IMR-90 (cell line): ENCODE data around the gene ADGRF5. TPM values are rescaled to one million over a fixed set of nuclear protein-coding genes. Genes with fewer than 3 reads are reported as not detected.

Experiments
- ATAC-seq: fragments of 200-7000 bp; cut with Tn5 transposase; 2 replicates; pipeline ENCODE4 v1.9.1; 2020; ENCODE audit warnings: low read depth, mild to moderate bottlenecking, moderate library complexity
- BruUV-seq: library from RNA; stranded (reverse); fragments of 400-500 nt; replicated peaks from 2 replicates; lab custom pipeline; 2021; lab: Mats Ljungman, UMichigan
- CTCF ChIA-PET: fragments of 300-600 bp; formaldehyde crosslinking; extraction: SDS; loops from one replicate; lab custom pipeline; 2021; ENCODE audit warnings: antibody characterized with exemption; lab: Yijun Ruan, JAX
- POLR2A ChIA-PET: fragments of 300-600 bp; sonication (Branson Sonifier 250); formaldehyde crosslinking; loops from one replicate; lab custom pipeline; 2022; ENCODE audit warnings: antibody characterized with exemption; ENCODE audit not compliant: unreplicated experiment; lab: Charles Lee
- DNase-seq: peaks from one replicate; pipeline ENCODE4 v3.0.0; 2013
- H2AFZ ChIP-seq: replicated peaks from 2 replicates; pipeline ENCODE3; 2013; ENCODE audit warnings: low read length, mild to moderate bottlenecking; ENCODE audit not compliant: poor library complexity
- H2AK5ac ChIP-seq: 2 replicates; pipeline ENCODE4 v1.6.1; 2013; ENCODE audit warnings: low read depth, low read length, inconsistent platforms
- H2AK9ac ChIP-seq: replicated peaks from 2 replicates; pipeline ENCODE3; 2013; ENCODE audit warnings: mild to moderate bottlenecking, low read depth, low read length, moderate library complexity; ENCODE audit not compliant: poor library complexity
- H2BK120ac ChIP-seq: 2 replicates; pipeline ENCODE4 v1.6.1; 2013; ENCODE audit warnings: low read depth, low read length, inconsistent platforms
- H2BK15ac ChIP-seq: 3 replicates; pipeline ENCODE4 v1.6.1; 2013; ENCODE audit warnings: low read depth, low read length, inconsistent platforms
- H2BK20ac ChIP-seq: 2 replicates; pipeline ENCODE4 v1.6.1; 2013; ENCODE audit warnings: low read depth, mild to moderate bottlenecking, inconsistent platforms, low read length, moderate library complexity
- H2BK5ac ChIP-seq: 2 replicates; pipeline ENCODE4 v1.6.1; 2013; ENCODE audit warnings: mild to moderate bottlenecking, low read depth, low read length, inconsistent platforms; ENCODE audit not compliant: poor library complexity, severe bottlenecking
- H3K14ac ChIP-seq: replicated peaks from 2 replicates; pipeline ENCODE4 v1.6.1; 2013; ENCODE audit warnings: low read depth, low read length, inconsistent platforms
- H3K18ac ChIP-seq: 2 replicates; pipeline ENCODE4 v1.6.1; 2013; ENCODE audit warnings: low read depth, low read length, control low read depth
- H3K23ac ChIP-seq: 2 replicates; pipeline ENCODE4 v1.6.1; 2013; ENCODE audit warnings: low read depth, low read length, inconsistent platforms
- H3K27ac ChIP-seq: 2 replicates; pipeline ENCODE4 v1.5.1; 2013; ENCODE audit warnings: mild to moderate bottlenecking, control low read depth, low read length; ENCODE audit not compliant: insufficient read depth
- H3K27me3 ChIP-seq: 2 replicates; pipeline ENCODE4 v1.6.1; 2013; ENCODE audit warnings: low read length; ENCODE audit not compliant: control insufficient read depth, insufficient read depth
- H3K36me3 ChIP-seq: 2 replicates; pipeline ENCODE4 v1.6.1; 2013; ENCODE audit warnings: low read length, mixed read lengths; ENCODE audit not compliant: control insufficient read depth, insufficient read depth
- H3K4ac ChIP-seq: 2 replicates; pipeline ENCODE4 v1.6.1; 2013; ENCODE audit warnings: low read depth, low read length, inconsistent platforms
- H3K4me1 ChIP-seq: 2 replicates; pipeline ENCODE4 v1.6.1; 2013; ENCODE audit warnings: low read length, mixed read lengths; ENCODE audit not compliant: control insufficient read depth, insufficient read depth
- H3K4me2 ChIP-seq: 2 replicates; pipeline ENCODE4 v1.6.1; 2013; ENCODE audit warnings: low read depth, mild to moderate bottlenecking, control low read depth, low read length, moderate library complexity
- H3K4me3 ChIP-seq: 2 replicates; pipeline ENCODE4 v1.5.1; 2013; ENCODE audit warnings: low read depth, mild to moderate bottlenecking, control low read depth, low read length, moderate library complexity; ENCODE audit not compliant: insufficient read depth
- H3K56ac ChIP-seq: 2 replicates; pipeline ENCODE4 v1.6.1; 2013; ENCODE audit warnings: low read length, inconsistent platforms; ENCODE audit not compliant: insufficient read depth; ENCODE audit errors: extremely low read depth
- H3K79me1 ChIP-seq, 2 experiments: 2 replicates each; pipeline ENCODE4 v1.6.1; 2013; ENCODE audit warnings: low read length in 2 of 2, inconsistent platforms in 1 of 2, low read depth in 1 of 2
- H3K9ac ChIP-seq: 2 replicates; pipeline ENCODE4 v1.6.1; 2013; ENCODE audit warnings: low read depth, low read length, control low read depth
- H3K9me1 ChIP-seq: 2 replicates; pipeline ENCODE4 v1.6.1; 2013; ENCODE audit warnings: low read length, inconsistent platforms; ENCODE audit not compliant: insufficient read depth
- H3K9me3 ChIP-seq: 2 replicates; pipeline ENCODE4 v1.6.1; 2013; ENCODE audit warnings: low read length; ENCODE audit not compliant: control insufficient read depth, insufficient read depth
- H4K20me1 ChIP-seq: 2 replicates; pipeline ENCODE4 v1.6.1; 2013; ENCODE audit warnings: low read length, inconsistent platforms; ENCODE audit not compliant: insufficient read depth
- H4K5ac ChIP-seq: 2 replicates; pipeline ENCODE4 v1.6.1; 2013; ENCODE audit warnings: mild to moderate bottlenecking, low read depth, low read length, control low read depth
- H4K8ac ChIP-seq, 2 experiments: 2 replicates each; pipeline ENCODE4 v1.6.1; 2013; ENCODE audit warnings: low read depth in 2 of 2, low read length in 2 of 2, control low read depth in 1 of 2, inconsistent platforms in 1 of 2
- H4K91ac ChIP-seq: 2 replicates; pipeline ENCODE4 v1.6.1; 2013; ENCODE audit warnings: low read depth, low read length, inconsistent platforms; ENCODE audit not compliant: insufficient read depth
- BHLHE40 ChIP-seq: fragments of 150-350 bp; IDR thresholded peaks from 2 replicates; pipeline ENCODE4 v1.6.1; 2016; ENCODE audit warnings: mild to moderate bottlenecking, low read depth, low read length
- CHD1 ChIP-seq: IDR thresholded peaks from 2 replicates; pipeline ENCODE4 v1.6.1; 2012; ENCODE audit warnings: low read depth, low read length, improper control_type of control experiment
- FOS ChIP-seq: fragments of 150-350 bp; IDR thresholded peaks from 2 replicates; pipeline ENCODE4 v1.6.1; 2016; ENCODE audit warnings: low read depth, low read length
- MAFK ChIP-seq: IDR thresholded peaks from 2 replicates; pipeline ENCODE4 v1.6.1; 2012; ENCODE audit warnings: low read depth, low read length, improper control_type of control experiment
- MAZ ChIP-seq: IDR thresholded peaks from 2 replicates; pipeline ENCODE4 v1.6.1; 2012; ENCODE audit warnings: low read depth, mild to moderate bottlenecking, low read length, improper control_type of control experiment, moderate library complexity, borderline replicate concordance
- NFE2L2 ChIP-seq: fragments of 150-350 bp; IDR thresholded peaks from 2 replicates; pipeline ENCODE4 v1.6.1; 2016; ENCODE audit warnings: low read depth, mild to moderate bottlenecking, low read length
- POLR2A ChIP-seq: IDR thresholded peaks from 2 replicates; pipeline ENCODE4 v1.6.1; 2012; ENCODE audit warnings: mild to moderate bottlenecking, low read depth, low read length
- RFX5 ChIP-seq: IDR thresholded peaks from 2 replicates; pipeline ENCODE4 v1.8.0; 2012; ENCODE audit warnings: low read depth, mild to moderate bottlenecking, low read length, moderate library complexity
- WGBS, 2 experiments: methylation state at CpG; one replicate each; pipeline versions ENCODE4 v1.1.5 to v1.1.7; 2013; ENCODE audit warnings: missing lambda C conversion rate in 2 of 2; ENCODE audit not compliant: insufficient read length in 1 of 2; ENCODE audit errors: extremely low coverage in 2 of 2; 5-methylcytosine and 5-hydroxymethylcytosine counted together
- dilution Hi-C: fragments of 300-500 bp; cut with HindIII; formaldehyde crosslinking; loops from one replicate; pipeline ENCODE4 v1.14.3; 2018; ENCODE audit warnings: low sequenced_read_pairs; ENCODE audit not compliant: unreplicated experiment
- in situ Hi-C: fragments of 300-500 bp; cut with MboI; formaldehyde crosslinking; loops from 3 replicates; pipeline ENCODE4 v1.14.3; 2019; ENCODE audit warnings: low sequenced_read_pairs, inconsistent platforms, mixed read lengths
- intact Hi-C: fragments of 100-400 bp; cut with micrococcal nuclease; formaldehyde crosslinking; loops from 2 replicates; pipeline ENCODE4 v1.10.0; 2022
- polyA plus RNA-seq, 3 experiments: library from polyadenylated mRNA; depleted of rRNA; stranded (reverse); fragments of >200 nt; gene quantifications; 2 replicates each; pipeline ENCODE4 v1.2.3, GENCODE V29; 2012; ENCODE audit warnings: low replicate concordance in 1 of 3
- total RNA-seq: library from RNA; depleted of rRNA; stranded (reverse); fragments of >200 nt; gene quantifications from 2 replicates; pipeline ENCODE4 v1.2.3, GENCODE V29; 2012
- TF ChIP-seq, protein P1 (sequence below): fragments of 150-350 bp; IDR thresholded peaks from 2 replicates; pipeline ENCODE4 v1.6.1; 2017; ENCODE audit warnings: mild to moderate bottlenecking, antibody characterized with exemption, low read length, low read depth
- TF ChIP-seq, protein P2 (sequence below): fragments of 150-350 bp; IDR thresholded peaks from 2 replicates; pipeline ENCODE4 v1.6.1; 2016; ENCODE audit warnings: low read depth, mild to moderate bottlenecking, low read length, moderate library complexity, borderline replicate concordance

The ADGRF5 gene
- total and polyA plus RNA-seq, 2 of the 4 experiments (the other 2 are of a cell fraction): not detected

- no TSS peak for BruUV-seq
- Histone ChIP-seq H2AFZ (no peak overlapping the region), H4K20me1 (no peaks in the 10 kb centered on the region), H3K9me3 (no peaks in the 10 kb centered on the region), H2BK5ac (no peak overlapping the region), H2BK15ac (no peak overlapping the region), H3K27me3 (no peaks in the 10 kb centered on the region), H3K4me1 (no peaks in the 10 kb centered on the region), H4K8ac (no peak overlapping the region), H2AK5ac (no peak overlapping the region), H4K5ac (no peak overlapping the region), H3K56ac (no peak overlapping the region), H3K27ac (no peak overlapping the region), H3K23ac (no peak overlapping the region), H3K14ac (no peak overlapping the region), H3K9ac (no peak overlapping the region), H2AK9ac (no peak overlapping the region), H2BK20ac (no peak overlapping the region), H3K79me1 (no peaks in the 10 kb centered on the region), H4K91ac (no peak overlapping the region), H3K4me2 (no peak overlapping the region), H3K4ac (no peak overlapping the region), H3K36me3 (no peaks in the 10 kb centered on the region), H3K4me3 (no peak overlapping the region), H3K9me1 (no peaks in the 10 kb centered on the region), H2BK120ac (no peak overlapping the region), H3K18ac (no peak overlapping the region)
- dilution Hi-C loops: no loop called here
- ChIA-PET CTCF (no interaction called here), POLR2A (no interaction called here)
- ATAC-seq (no peak), DNase-seq (no peak)
- intact Hi-C loops: no loop called here
- in situ Hi-C loops: no loop called here
- WGBS, 2 experiments: 30% methylated on average over 2 of the region's 4 CpGs; no CpG with 5 or more reads in 1 of the 2 experiments
- no peak for TF ChIP-seq RFX5
- no peak for TF ChIP-seq POLR2A
- no peak for TF ChIP-seq MAFK
- no peak for TF ChIP-seq FOS
- TF ChIP-seq, protein P1, sequence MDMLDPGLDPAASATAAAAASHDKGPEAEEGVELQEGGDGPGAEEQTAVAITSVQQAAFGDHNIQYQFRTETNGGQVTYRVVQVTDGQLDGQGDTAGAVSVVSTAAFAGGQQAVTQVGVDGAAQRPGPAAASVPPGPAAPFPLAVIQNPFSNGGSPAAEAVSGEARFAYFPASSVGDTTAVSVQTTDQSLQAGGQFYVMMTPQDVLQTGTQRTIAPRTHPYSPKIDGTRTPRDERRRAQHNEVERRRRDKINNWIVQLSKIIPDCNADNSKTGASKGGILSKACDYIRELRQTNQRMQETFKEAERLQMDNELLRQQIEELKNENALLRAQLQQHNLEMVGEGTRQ: no peak
- no peak for TF ChIP-seq BHLHE40
- no peak for TF ChIP-seq CHD1
- TF ChIP-seq NFE2L2: no peak
- TF ChIP-seq MAZ: no peak
- TF ChIP-seq, protein P2, sequence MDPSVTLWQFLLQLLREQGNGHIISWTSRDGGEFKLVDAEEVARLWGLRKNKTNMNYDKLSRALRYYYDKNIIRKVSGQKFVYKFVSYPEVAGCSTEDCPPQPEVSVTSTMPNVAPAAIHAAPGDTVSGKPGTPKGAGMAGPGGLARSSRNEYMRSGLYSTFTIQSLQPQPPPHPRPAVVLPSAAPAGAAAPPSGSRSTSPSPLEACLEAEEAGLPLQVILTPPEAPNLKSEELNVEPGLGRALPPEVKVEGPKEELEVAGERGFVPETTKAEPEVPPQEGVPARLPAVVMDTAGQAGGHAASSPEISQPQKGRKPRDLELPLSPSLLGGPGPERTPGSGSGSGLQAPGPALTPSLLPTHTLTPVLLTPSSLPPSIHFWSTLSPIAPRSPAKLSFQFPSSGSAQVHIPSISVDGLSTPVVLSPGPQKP: no peak
These were observed 106.6 kb downstream of the ADGRF5 start for GRCh38 chr6:46815130-46815529.
